Measurements from ENCODE around the gene CAMK1D.

The CAMK1D gene

GRCh38 chr10:12660812-12661211 is 311.5 kb downstream of the CAMK1D start:
- 90 to 99% methylated on average over 3 of the region's 3 CpGs for WGBS, 2 experiments
- H3K36me3 ChIP-seq (ENCODE audit: control insufficient read depth, insufficient read depth, low read length): no peaks in the 10 kb centered on the region
- H3K27me3 ChIP-seq (ENCODE audit: control insufficient read depth, insufficient read depth, low read length, poor library complexity, severe bottlenecking): no peaks in the 10 kb centered on the region
- H3K27ac ChIP-seq (ENCODE audit: insufficient read depth, low read depth, low read length, poor library complexity, severe bottlenecking): no peak overlapping the region
- no peaks in the 10 kb centered on the region for H3K9me3 ChIP-seq (ENCODE audit: control insufficient read depth, low read length)
- no peak overlapping the region for H3K4me3 ChIP-seq (ENCODE audit: insufficient read depth, low read depth, low read length)
- no peaks in the 10 kb centered on the region for H3K4me1 ChIP-seq (ENCODE audit: control insufficient read depth, insufficient read depth, low read length)

- WGBS, 2 experiments: 100% methylated on average over 1 of the region's 1 CpG; no CpG with 5 or more reads in 1 of the 2 experiments
- Histone ChIP-seq H3K4me3 (ENCODE audit: insufficient read depth, low read depth, low read length) (no peak overlapping the region), H3K4me1 (ENCODE audit: control insufficient read depth, insufficient read depth, low read length) (no peaks in the 10 kb centered on the region), H3K27me3 (ENCODE audit: control insufficient read depth, insufficient read depth, low read length, poor library complexity, severe bottlenecking) (no peaks in the 10 kb centered on the region), H3K27ac (ENCODE audit: insufficient read depth, low read depth, low read length, poor library complexity, severe bottlenecking) (no peak overlapping the region), H3K36me3 (ENCODE audit: control insufficient read depth, insufficient read depth, low read length) (no peaks in the 10 kb centered on the region), H3K9me3 (ENCODE audit: control insufficient read depth, low read length) (no peaks in the 10 kb centered on the region)
Observed at GRCh38 chr10:12661671-12662070, 312.3 kb downstream of the CAMK1D start.

GRCh38 chr10:12663863-12664262 is 314.5 kb downstream of the CAMK1D start:
- Histone ChIP-seq H3K36me3 (ENCODE audit: control insufficient read depth, insufficient read depth, low read length) (no peaks in the 10 kb centered on the region), H3K9me3 (ENCODE audit: control insufficient read depth, low read length) (no peaks in the 10 kb centered on the region)
- 89 to 91% methylated on average over 1 of the region's 1 CpG for WGBS, 2 experiments

GRCh38 chr10:12665501-12665900 is 316.2 kb downstream of the CAMK1D start:
- no peaks in the 10 kb centered on the region for H3K36me3 ChIP-seq (ENCODE audit: control insufficient read depth, insufficient read depth, low read length)
- 81% methylated on average over 7 of the region's 7 CpGs for WGBS, 2 experiments
- no peak overlapping the region for H3K4me3 ChIP-seq (ENCODE audit: insufficient read depth, low read depth, low read length)

More at GRCh38 chr10:12663863-12664262, 314.5 kb downstream of the CAMK1D start:
- Histone ChIP-seq H3K4me3 (ENCODE audit: insufficient read depth, low read depth, low read length) (no peak overlapping the region), H3K27me3 (ENCODE audit: control insufficient read depth, insufficient read depth, low read length, poor library complexity, severe bottlenecking) (no peaks in the 10 kb centered on the region), H3K4me1 (ENCODE audit: control insufficient read depth, insufficient read depth, low read length) (no peaks in the 10 kb centered on the region), H3K27ac (ENCODE audit: insufficient read depth, low read depth, low read length, poor library complexity, severe bottlenecking) (no peak overlapping the region)

GRCh38 chr10:12667052-12667451 is 317.7 kb downstream of the CAMK1D start:
- WGBS, 2 experiments: 93 to 100% methylated on average over 2 to 3 of the region's 3 CpGs
- H3K27me3 ChIP-seq (ENCODE audit: control insufficient read depth, insufficient read depth, low read length, poor library complexity, severe bottlenecking): no peaks in the 10 kb centered on the region
- no peaks in the 10 kb centered on the region for H3K4me1 ChIP-seq (ENCODE audit: control insufficient read depth, insufficient read depth, low read length)
- no peaks in the 10 kb centered on the region for H3K9me3 ChIP-seq (ENCODE audit: control insufficient read depth, low read length)
- H3K4me3 ChIP-seq (ENCODE audit: insufficient read depth, low read depth, low read length): no peak overlapping the region
- H3K27ac ChIP-seq (ENCODE audit: insufficient read depth, low read depth, low read length, poor library complexity, severe bottlenecking): no peak overlapping the region
- H3K36me3 ChIP-seq (ENCODE audit: control insufficient read depth, insufficient read depth, low read length): no peaks in the 10 kb centered on the region

More at GRCh38 chr10:12665501-12665900, 316.2 kb downstream of the CAMK1D start:
- Histone ChIP-seq H3K27ac (ENCODE audit: insufficient read depth, low read depth, low read length, poor library complexity, severe bottlenecking) (no peak overlapping the region), H3K27me3 (ENCODE audit: control insufficient read depth, insufficient read depth, low read length, poor library complexity, severe bottlenecking) (no peaks in the 10 kb centered on the region), H3K9me3 (ENCODE audit: control insufficient read depth, low read length) (no peaks in the 10 kb centered on the region), H3K4me1 (ENCODE audit: control insufficient read depth, insufficient read depth, low read length) (no peaks in the 10 kb centered on the region)

GRCh38 chr10:12668634-12669033 is 319.3 kb downstream of the CAMK1D start:
- Histone ChIP-seq H3K4me3 (ENCODE audit: insufficient read depth, low read depth, low read length) (no peak overlapping the region), H3K4me1 (ENCODE audit: control insufficient read depth, insufficient read depth, low read length) (no peaks in the 10 kb centered on the region), H3K27ac (ENCODE audit: insufficient read depth, low read depth, low read length, poor library complexity, severe bottlenecking) (no peak overlapping the region), H3K36me3 (ENCODE audit: control insufficient read depth, insufficient read depth, low read length) (no peaks in the 10 kb centered on the region), H3K27me3 (ENCODE audit: control insufficient read depth, insufficient read depth, low read length, poor library complexity, severe bottlenecking) (no peaks in the 10 kb centered on the region), H3K9me3 (ENCODE audit: control insufficient read depth, low read length) (no peaks in the 10 kb centered on the region)
- WGBS, 2 experiments: 85 to 88% methylated on average over 5 to 6 of the region's 6 CpGs

- 77 to 80% methylated on average over 6 to 7 of the region's 7 CpGs for WGBS, 2 experiments
Observed at GRCh38 chr10:12670004-12670403, 320.7 kb downstream of the CAMK1D start.

GRCh38 chr10:12675186-12675585 is 325.8 kb downstream of the CAMK1D start:
- no peak overlapping the region for H3K4me3 ChIP-seq (ENCODE audit: insufficient read depth, low read depth, low read length)
- H3K27ac ChIP-seq (ENCODE audit: insufficient read depth, low read depth, low read length, poor library complexity, severe bottlenecking): no peak overlapping the region
- no peaks in the 10 kb centered on the region for H3K36me3 ChIP-seq (ENCODE audit: control insufficient read depth, insufficient read depth, low read length)
- no peaks in the 10 kb centered on the region for H3K27me3 ChIP-seq (ENCODE audit: control insufficient read depth, insufficient read depth, low read length, poor library complexity, severe bottlenecking)
- H3K4me1 ChIP-seq (ENCODE audit: control insufficient read depth, insufficient read depth, low read length): no peaks in the 10 kb centered on the region
- no peaks in the 10 kb centered on the region for H3K9me3 ChIP-seq (ENCODE audit: control insufficient read depth, low read length)

More at GRCh38 chr10:12670004-12670403, 320.7 kb downstream of the CAMK1D start:
- Histone ChIP-seq H3K27ac (ENCODE audit: insufficient read depth, low read depth, low read length, poor library complexity, severe bottlenecking) (no peak overlapping the region), H3K27me3 (ENCODE audit: control insufficient read depth, insufficient read depth, low read length, poor library complexity, severe bottlenecking) (no peaks in the 10 kb centered on the region), H3K4me1 (ENCODE audit: control insufficient read depth, insufficient read depth, low read length) (no peaks in the 10 kb centered on the region), H3K4me3 (ENCODE audit: insufficient read depth, low read depth, low read length) (no peak overlapping the region), H3K9me3 (ENCODE audit: control insufficient read depth, low read length) (no peaks in the 10 kb centered on the region), H3K36me3 (ENCODE audit: control insufficient read depth, insufficient read depth, low read length) (no peaks in the 10 kb centered on the region)

GRCh38 chr10:12679636-12680035 is 330.3 kb downstream of the CAMK1D start:
- Histone ChIP-seq H3K4me1 (ENCODE audit: control insufficient read depth, insufficient read depth, low read length) (no peaks in the 10 kb centered on the region), H3K4me3 (ENCODE audit: insufficient read depth, low read depth, low read length) (no peak overlapping the region), H3K9me3 (ENCODE audit: control insufficient read depth, low read length) (no peaks in the 10 kb centered on the region), H3K27me3 (ENCODE audit: control insufficient read depth, insufficient read depth, low read length, poor library complexity, severe bottlenecking) (no peaks in the 10 kb centered on the region), H3K36me3 (ENCODE audit: control insufficient read depth, insufficient read depth, low read length) (no peaks in the 10 kb centered on the region), H3K27ac (ENCODE audit: insufficient read depth, low read depth, low read length, poor library complexity, severe bottlenecking) (no peak overlapping the region)
- 82 to 91% methylated on average over 6 of the region's 6 CpGs for WGBS, 2 experiments

GRCh38 chr10:12681252-12681651 is 331.9 kb downstream of the CAMK1D start:
- WGBS, 2 experiments: 81 to 84% methylated on average over 5 of the region's 5 CpGs

GRCh38 chr10:12684784-12685183 is 335.4 kb downstream of the CAMK1D start:
- Histone ChIP-seq H3K36me3 (ENCODE audit: control insufficient read depth, insufficient read depth, low read length) (no peaks in the 10 kb centered on the region), H3K4me3 (ENCODE audit: insufficient read depth, low read depth, low read length) (no peak overlapping the region), H3K9me3 (ENCODE audit: control insufficient read depth, low read length) (no peaks in the 10 kb centered on the region), H3K27me3 (ENCODE audit: control insufficient read depth, insufficient read depth, low read length, poor library complexity, severe bottlenecking) (no peaks in the 10 kb centered on the region), H3K4me1 (ENCODE audit: control insufficient read depth, insufficient read depth, low read length) (no peaks in the 10 kb centered on the region), H3K27ac (ENCODE audit: insufficient read depth, low read depth, low read length, poor library complexity, severe bottlenecking) (no peak overlapping the region)
- 94 to 96% methylated on average over 8 of the region's 8 CpGs for WGBS, 2 experiments

More at GRCh38 chr10:12681252-12681651, 331.9 kb downstream of the CAMK1D start:
- H3K9me3 ChIP-seq (ENCODE audit: control insufficient read depth, low read length): no peaks in the 10 kb centered on the region
- no peaks in the 10 kb centered on the region for H3K36me3 ChIP-seq (ENCODE audit: control insufficient read depth, insufficient read depth, low read length)
- H3K27ac ChIP-seq (ENCODE audit: insufficient read depth, low read depth, low read length, poor library complexity, severe bottlenecking): no peak overlapping the region
- H3K4me3 ChIP-seq (ENCODE audit: insufficient read depth, low read depth, low read length): no peak overlapping the region
- H3K27me3 ChIP-seq (ENCODE audit: control insufficient read depth, insufficient read depth, low read length, poor library complexity, severe bottlenecking): no peaks in the 10 kb centered on the region
- H3K4me1 ChIP-seq (ENCODE audit: control insufficient read depth, insufficient read depth, low read length): no peaks in the 10 kb centered on the region
